ENCODE data around the gene MMS22L. TPM values are rescaled to one million over a fixed set of nuclear protein-coding genes. Genes with fewer than 3 reads are reported as not detected.

The MMS22L gene
- total RNA-seq, 1 donor from 2014 or later, result 7.6 TPM

GRCh38 chr6:97240222-97240621, 42.8 kb downstream of the MMS22L start:
- no peaks in the 10 kb centered on the region for H3K27me3 Mint-ChIP-seq (ENCODE audit: low read depth)
- H3K27ac Mint-ChIP-seq (ENCODE audit: unreplicated experiment), result peak overlapping the region; percentile 49
- H3K4me3 Mint-ChIP-seq (ENCODE audit: unreplicated experiment), result no peak overlapping the region
- H3K4me1 Mint-ChIP-seq (ENCODE audit: low read depth), result peaks cover 9% of the 10 kb centered on the region
- no peak for TF ChIP-seq CTCF (IDR thresholded peaks at IDR 0.05)
- H3K36me3 Mint-ChIP-seq (ENCODE audit: low read depth), result peaks cover 20% of the 10 kb centered on the region
- no peak for DNase-seq (ENCODE audit: low spot score)
- peaks cover 29% of the 10 kb centered on the region for H3K9me3 Mint-ChIP-seq (ENCODE audit: low read depth)

- H3K36me3 Mint-ChIP-seq (ENCODE audit: low read depth), result peaks cover 1% of the 10 kb centered on the region
- no peak for DNase-seq (ENCODE audit: low spot score)
- H3K4me3 Mint-ChIP-seq (ENCODE audit: unreplicated experiment), result no peak overlapping the region
- peaks cover 5% of the 10 kb centered on the region for H3K9me3 Mint-ChIP-seq (ENCODE audit: low read depth)
- no peak for TF ChIP-seq CTCF (IDR thresholded peaks at IDR 0.05)
- H3K27me3 Mint-ChIP-seq (ENCODE audit: low read depth), result no peaks in the 10 kb centered on the region
- H3K4me1 Mint-ChIP-seq (ENCODE audit: low read depth), result peaks cover 44% of the 10 kb centered on the region
- H3K27ac Mint-ChIP-seq (ENCODE audit: unreplicated experiment), result peak overlapping the region; percentile 42
These were observed 51.1 kb downstream of the MMS22L start for GRCh38 chr6:97231911-97232310.

GRCh38 chr6:97222903-97223302, 60.1 kb downstream of the MMS22L start:
- Mint-ChIP-seq H3K36me3 (ENCODE audit: low read depth) (no peaks in the 10 kb centered on the region), H3K4me3 (ENCODE audit: unreplicated experiment) (no peak overlapping the region), H3K9me3 (ENCODE audit: low read depth) (no peaks in the 10 kb centered on the region), H3K4me1 (ENCODE audit: low read depth) (peaks cover 15% of the 10 kb centered on the region), H3K27me3 (ENCODE audit: low read depth) (no peaks in the 10 kb centered on the region), H3K27ac (ENCODE audit: unreplicated experiment) (no peak overlapping the region)
- no peak for TF ChIP-seq CTCF (IDR thresholded peaks at IDR 0.05)
- no peak for DNase-seq (ENCODE audit: low spot score)

- Mint-ChIP-seq H3K9me3 (ENCODE audit: low read depth) (no peaks in the 10 kb centered on the region), H3K4me1 (ENCODE audit: low read depth) (peaks cover 14% of the 10 kb centered on the region), H3K36me3 (ENCODE audit: low read depth) (no peaks in the 10 kb centered on the region), H3K27me3 (ENCODE audit: low read depth) (no peaks in the 10 kb centered on the region), H3K4me3 (ENCODE audit: unreplicated experiment) (no peak overlapping the region), H3K27ac (ENCODE audit: unreplicated experiment) (no peak overlapping the region)
- TF ChIP-seq CTCF (IDR thresholded peaks at IDR 0.05), result no peak
- DNase-seq (ENCODE audit: low spot score), result no peak
These were observed 64.1 kb downstream of the MMS22L start for GRCh38 chr6:97218912-97219311.

- no peak overlapping the region for H3K4me3 Mint-ChIP-seq (ENCODE audit: unreplicated experiment)
- peak overlapping the region; percentile 45 for H3K27ac Mint-ChIP-seq (ENCODE audit: unreplicated experiment)
- H3K36me3 Mint-ChIP-seq (ENCODE audit: low read depth), result no peaks in the 10 kb centered on the region
- no peaks in the 10 kb centered on the region for H3K27me3 Mint-ChIP-seq (ENCODE audit: low read depth)
- peaks cover 4% of the 10 kb centered on the region for H3K4me1 Mint-ChIP-seq (ENCODE audit: low read depth)
- H3K9me3 Mint-ChIP-seq (ENCODE audit: low read depth), result no peaks in the 10 kb centered on the region
- TF ChIP-seq CTCF (IDR thresholded peaks at IDR 0.05), result peak; percentile 85
- no peak for DNase-seq (ENCODE audit: low spot score)
These were observed 67.8 kb downstream of the MMS22L start for GRCh38 chr6:97215157-97215769.
